BJ (cell line): Measurements from ENCODE around the gene HOXD4. TPM values are rescaled to one million over a fixed set of nuclear protein-coding genes. Genes with fewer than 3 reads are reported as not detected.

Experiments
- CTCF ChIA-PET: fragments of 350-600 bp; formaldehyde crosslinking; extraction: SDS; loops from one replicate; lab custom pipeline; 2021; ENCODE audit warnings: antibody characterized with exemption, inconsistent platforms; lab: Yijun Ruan, JAX
- POLR2A ChIA-PET: fragments of 300-600 bp; sonication (Branson Sonifier 250); formaldehyde crosslinking; extraction: SDS; loops from one replicate; lab custom pipeline; 2021; ENCODE audit warnings: antibody characterized with exemption; lab: Charles Lee
- DNase-seq: peaks from one replicate; pipeline ENCODE4 v3.0.0-alpha.2; 2011; ENCODE audit warnings: low read depth
- H3K27me3 ChIP-seq: 2 replicates; pipeline ENCODE4 v1.6.0; 2011; ENCODE audit warnings: low read length; ENCODE audit not compliant: control insufficient read depth, insufficient read depth
- H3K36me3 ChIP-seq: 2 replicates; pipeline ENCODE4 v1.5.1; 2011; ENCODE audit warnings: low read length; ENCODE audit not compliant: control insufficient read depth, insufficient read depth
- H3K4me3 ChIP-seq: 2 replicates; pipeline ENCODE4 v1.5.1; 2011; ENCODE audit warnings: low read depth, mild to moderate bottlenecking, control low read depth, low read length
- polyA plus RNA-seq: library from polyadenylated mRNA; depleted of rRNA; stranded (reverse); fragments of >200 nt; gene quantifications from 2 replicates; pipeline ENCODE4 v1.2.3, GENCODE V29; 2011
- TF ChIP-seq, protein P1 (sequence below): IDR thresholded peaks from 2 replicates; pipeline ENCODE4 v1.5.1; 2011; ENCODE audit warnings: low read depth, mild to moderate bottlenecking, control low read depth, inconsistent platforms, low read length, moderate library complexity; ENCODE audit not compliant: insufficient read depth

Gene HOXD4
- polyA plus RNA-seq, 1 experiment: 0.28 TPM

- Histone ChIP-seq H3K36me3 (no peaks in the 10 kb centered on the region), H3K27me3 (peaks cover 56% of the 10 kb centered on the region), H3K4me3 (no peak overlapping the region)
- ChIA-PET POLR2A (no interaction called here), CTCF (interaction anchor here (0.6 to 1.0 kb wide), 2 partner anchors 390 to 1569 kb away, joined by 3 to 4 read pairs; no protein-coding TSS in a partner anchor)
- no peak for DNase-seq
- TF ChIP-seq, protein P1, sequence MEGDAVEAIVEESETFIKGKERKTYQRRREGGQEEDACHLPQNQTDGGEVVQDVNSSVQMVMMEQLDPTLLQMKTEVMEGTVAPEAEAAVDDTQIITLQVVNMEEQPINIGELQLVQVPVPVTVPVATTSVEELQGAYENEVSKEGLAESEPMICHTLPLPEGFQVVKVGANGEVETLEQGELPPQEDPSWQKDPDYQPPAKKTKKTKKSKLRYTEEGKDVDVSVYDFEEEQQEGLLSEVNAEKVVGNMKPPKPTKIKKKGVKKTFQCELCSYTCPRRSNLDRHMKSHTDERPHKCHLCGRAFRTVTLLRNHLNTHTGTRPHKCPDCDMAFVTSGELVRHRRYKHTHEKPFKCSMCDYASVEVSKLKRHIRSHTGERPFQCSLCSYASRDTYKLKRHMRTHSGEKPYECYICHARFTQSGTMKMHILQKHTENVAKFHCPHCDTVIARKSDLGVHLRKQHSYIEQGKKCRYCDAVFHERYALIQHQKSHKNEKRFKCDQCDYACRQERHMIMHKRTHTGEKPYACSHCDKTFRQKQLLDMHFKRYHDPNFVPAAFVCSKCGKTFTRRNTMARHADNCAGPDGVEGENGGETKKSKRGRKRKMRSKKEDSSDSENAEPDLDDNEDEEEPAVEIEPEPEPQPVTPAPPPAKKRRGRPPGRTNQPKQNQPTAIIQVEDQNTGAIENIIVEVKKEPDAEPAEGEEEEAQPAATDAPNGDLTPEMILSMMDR: no peak
These were observed 13.4 kb downstream of the HOXD4 start for GRCh38 chr2:176164611-176165369.

DNA sequence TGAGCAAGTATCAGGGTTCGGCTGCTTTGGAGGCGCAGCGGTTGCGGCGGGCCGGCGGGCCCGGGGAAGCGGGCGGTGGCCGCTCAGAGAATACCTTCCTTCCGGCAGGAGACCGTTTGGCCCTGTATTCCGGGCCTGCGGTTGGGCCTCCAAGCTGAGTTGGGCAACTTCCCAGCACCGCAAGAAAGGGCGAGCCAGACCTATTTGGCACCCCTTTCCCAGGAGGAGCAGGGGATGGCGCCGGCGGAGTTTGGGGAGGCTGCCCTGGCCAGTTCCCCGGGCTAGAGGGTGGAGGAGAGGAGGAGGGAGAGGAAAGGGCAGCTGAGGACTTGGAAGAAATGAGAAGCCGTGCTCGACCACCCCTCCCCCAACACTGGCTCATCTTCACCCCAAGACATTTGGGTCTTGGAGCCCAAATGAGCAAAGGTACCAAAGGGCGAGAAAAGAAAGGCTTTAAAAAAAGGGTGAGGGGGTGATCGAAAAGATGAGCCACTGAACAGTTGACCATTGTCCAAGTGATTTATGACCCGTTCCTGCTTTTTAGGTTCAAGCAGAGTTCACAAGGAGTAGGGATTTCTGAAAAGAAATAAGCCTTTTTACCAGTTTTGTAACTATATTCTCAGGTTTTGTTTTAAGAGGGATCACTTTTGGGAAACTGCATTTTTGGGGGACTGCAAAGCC lies 14.2 kb downstream of the HOXD4 start:
- CTCF ChIA-PET: no interaction called here
- TF ChIP-seq, protein P1: no peak
- POLR2A ChIA-PET: no interaction called here
- Histone ChIP-seq H3K4me3 (no peak overlapping the region), H3K36me3 (no peaks in the 10 kb centered on the region), H3K27me3 (peaks cover 53% of the 10 kb centered on the region)
- no peak for DNase-seq

DNA sequence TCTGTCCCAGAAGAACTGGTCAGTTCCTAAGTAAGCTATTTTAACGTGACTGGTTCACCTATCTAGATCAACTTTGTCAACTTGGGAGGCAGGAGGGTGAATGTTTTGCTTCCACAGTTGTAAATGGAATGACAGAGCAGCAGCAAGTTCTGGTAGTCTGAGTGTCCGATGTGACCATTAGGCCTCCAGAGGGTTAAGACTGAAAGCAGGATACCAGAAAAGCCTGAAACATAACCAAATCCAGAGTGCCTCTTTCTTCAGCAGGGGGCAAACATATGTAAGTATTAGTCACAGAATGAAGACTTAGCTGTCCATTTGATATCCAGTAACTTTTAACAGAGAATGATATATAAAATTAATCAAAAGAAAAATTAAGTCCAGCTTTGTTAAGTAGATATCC lies 14.9 kb downstream of the HOXD4 start:
- peaks cover 49% of the 10 kb centered on the region for H3K27me3 ChIP-seq
- POLR2A ChIA-PET: no interaction called here
- DNase-seq: no peak
- no peak overlapping the region for H3K4me3 ChIP-seq
- no peaks in the 10 kb centered on the region for H3K36me3 ChIP-seq
- TF ChIP-seq, protein P1: no peak
- CTCF ChIA-PET: interaction anchor here (1.1 kb wide), 1 partner anchor 26 kb away, joined by 4 read pairs; no protein-coding TSS in a partner anchor

DNA sequence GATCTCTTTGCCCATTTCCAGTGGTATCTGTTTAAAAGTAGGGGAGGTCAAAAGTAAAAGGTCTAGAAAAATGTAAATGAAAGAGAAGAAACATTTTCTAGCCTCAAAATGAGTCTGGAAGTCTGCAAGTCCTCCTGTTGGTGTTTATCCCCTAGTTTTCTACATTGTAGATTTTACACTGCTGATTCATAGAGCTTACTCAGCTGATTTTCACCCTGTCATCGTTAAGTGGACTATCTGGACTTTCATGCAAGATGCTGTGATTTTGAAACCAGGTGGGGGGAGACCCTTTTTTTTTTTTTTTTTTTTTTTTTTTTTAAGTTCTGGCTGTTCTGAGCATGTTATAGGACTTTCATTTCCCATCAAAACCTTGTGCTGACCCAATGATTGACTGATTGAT lies 16.0 kb downstream of the HOXD4 start:
- CTCF ChIA-PET: interaction anchor here (1.1 kb wide), 2 partner anchors 27 to 485 kb away, joined by 3 to 4 read pairs; no protein-coding TSS in a partner anchor
- no peak for DNase-seq
- TF ChIP-seq, protein P1: no peak
- POLR2A ChIA-PET: no interaction called here
- peaks cover 49% of the 10 kb centered on the region for H3K27me3 ChIP-seq
- H3K4me3 ChIP-seq: no peak overlapping the region
- no peaks in the 10 kb centered on the region for H3K36me3 ChIP-seq

- POLR2A ChIA-PET: no interaction called here
- DNase-seq: no peak
- Histone ChIP-seq H3K27me3 (peaks cover 39% of the 10 kb centered on the region), H3K36me3 (no peaks in the 10 kb centered on the region), H3K4me3 (no peak overlapping the region)
- CTCF ChIA-PET: no interaction called here
- TF ChIP-seq, protein P1: no peak
These were observed 17.8 kb downstream of the HOXD4 start for GRCh38 chr2:176169181-176169580.
